Brain microvascular endothelial cell (primary cell): ENCODE measurements around the gene ZGRF1.

ENCODE experiments used
- DNase-seq: peaks from one replicate; pipeline ENCODE4 v3.0.0-alpha.2; 2020
- H3K27ac ChIP-seq: fragments of 250-450 bp; sonication (Bioruptor Pico); 2 replicates; pipeline ENCODE4 v1.5.1; 2020; ENCODE audit warnings: mild to moderate bottlenecking, moderate library complexity
- H3K27me3 ChIP-seq: fragments of 250-450 bp; sonication (Bioruptor Pico); replicated peaks from 2 replicates; pipeline ENCODE4 v1.5.1; 2020; ENCODE audit warnings: mild to moderate bottlenecking
- H3K36me3 ChIP-seq: fragments of 250-450 bp; sonication (Bioruptor Pico); replicated peaks from 2 replicates; pipeline ENCODE4 v1.5.1; 2020; ENCODE audit warnings: mild to moderate bottlenecking
- H3K4me3 ChIP-seq: 2 replicates; pipeline ENCODE4 v1.5.1; 2011; ENCODE audit warnings: low read depth, mild to moderate bottlenecking, control low read depth, low read length, moderate library complexity
- in situ Hi-C: cut with HindIII; loops from 2 replicates; pipeline ENCODE4 v1.10.0; 2017; ENCODE audit warnings: low sequenced_read_pairs, low pct_ligation_motif_present
- TF ChIP-seq, protein P1 (sequence below): IDR thresholded peaks from 2 replicates; pipeline ENCODE4 v1.5.1; 2011; ENCODE audit warnings: low read depth, mild to moderate bottlenecking, moderate library complexity, low read length, control low read depth, inconsistent platforms; ENCODE audit errors: missing control alignments

ZGRF1 gene

DNA sequence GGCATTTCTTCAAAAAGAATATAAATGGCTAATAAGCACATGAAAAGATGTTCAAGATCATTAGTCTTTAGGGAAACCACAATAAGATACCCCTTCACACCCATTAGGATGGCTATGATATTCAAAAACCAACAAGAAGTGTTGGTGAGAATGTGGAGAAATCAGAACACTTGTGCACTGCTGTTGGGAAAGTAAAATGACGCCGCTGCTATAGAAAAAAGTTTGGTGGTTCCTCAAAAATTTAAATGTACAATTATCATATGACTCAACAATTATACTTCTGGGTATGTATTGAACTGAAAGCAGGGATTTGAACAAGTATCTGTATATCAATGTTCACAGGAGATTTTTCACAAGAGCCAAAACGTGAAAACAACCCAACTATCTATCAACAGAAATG is 91.4 kb downstream of the ZGRF1 start:
- TF ChIP-seq, protein P1, sequence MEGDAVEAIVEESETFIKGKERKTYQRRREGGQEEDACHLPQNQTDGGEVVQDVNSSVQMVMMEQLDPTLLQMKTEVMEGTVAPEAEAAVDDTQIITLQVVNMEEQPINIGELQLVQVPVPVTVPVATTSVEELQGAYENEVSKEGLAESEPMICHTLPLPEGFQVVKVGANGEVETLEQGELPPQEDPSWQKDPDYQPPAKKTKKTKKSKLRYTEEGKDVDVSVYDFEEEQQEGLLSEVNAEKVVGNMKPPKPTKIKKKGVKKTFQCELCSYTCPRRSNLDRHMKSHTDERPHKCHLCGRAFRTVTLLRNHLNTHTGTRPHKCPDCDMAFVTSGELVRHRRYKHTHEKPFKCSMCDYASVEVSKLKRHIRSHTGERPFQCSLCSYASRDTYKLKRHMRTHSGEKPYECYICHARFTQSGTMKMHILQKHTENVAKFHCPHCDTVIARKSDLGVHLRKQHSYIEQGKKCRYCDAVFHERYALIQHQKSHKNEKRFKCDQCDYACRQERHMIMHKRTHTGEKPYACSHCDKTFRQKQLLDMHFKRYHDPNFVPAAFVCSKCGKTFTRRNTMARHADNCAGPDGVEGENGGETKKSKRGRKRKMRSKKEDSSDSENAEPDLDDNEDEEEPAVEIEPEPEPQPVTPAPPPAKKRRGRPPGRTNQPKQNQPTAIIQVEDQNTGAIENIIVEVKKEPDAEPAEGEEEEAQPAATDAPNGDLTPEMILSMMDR: no peak
- in situ Hi-C loops: no loop called here
- Histone ChIP-seq H3K27me3 (no peaks in the 10 kb centered on the region), H3K27ac (no peak overlapping the region), H3K36me3 (no peaks in the 10 kb centered on the region), H3K4me3 (no peak overlapping the region)
- no peak for DNase-seq

DNA sequence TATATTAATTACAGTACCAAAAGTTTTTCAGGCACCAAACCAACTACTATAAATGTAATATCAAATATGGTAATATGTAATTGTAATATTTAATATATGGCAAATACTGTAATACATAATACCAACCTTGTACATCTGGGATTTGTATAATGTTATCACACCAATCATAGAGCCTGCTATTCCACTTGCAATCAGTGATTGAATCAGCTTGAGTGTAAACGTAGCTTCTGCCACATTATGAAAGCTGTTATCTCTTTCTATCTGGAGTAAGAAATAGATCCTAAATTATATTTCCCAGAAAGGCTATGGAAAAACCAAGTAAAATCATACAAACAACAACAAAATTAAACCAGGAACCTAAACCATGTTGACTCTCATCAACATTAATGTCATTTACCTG is 96.0 kb downstream of the ZGRF1 start:
- TF ChIP-seq, protein P1: no peak
- no peak for DNase-seq
- in situ Hi-C loops: no loop called here

DNA sequence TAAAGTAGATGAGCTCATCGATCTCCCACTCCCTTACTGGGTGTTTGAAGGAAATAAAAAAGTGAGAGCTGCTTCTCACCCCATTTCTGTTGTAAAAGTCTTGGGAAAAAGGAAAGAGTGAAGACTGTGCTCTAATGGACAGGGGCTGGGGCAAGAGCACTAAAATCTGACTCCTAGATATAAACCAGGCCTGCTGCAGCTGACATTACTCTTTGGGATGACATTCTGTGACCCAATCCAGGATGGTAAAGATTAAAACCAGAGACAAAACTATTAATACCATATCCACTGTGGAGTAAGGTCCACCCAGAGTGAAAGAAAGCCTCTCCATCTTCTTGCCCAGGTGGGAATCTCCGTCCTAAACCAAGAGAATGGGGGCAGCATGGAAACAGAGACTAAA is 100.6 kb downstream of the ZGRF1 start:
- Histone ChIP-seq H3K36me3 (no peaks in the 10 kb centered on the region), H3K4me3 (no peak overlapping the region), H3K27ac (no peak overlapping the region), H3K27me3 (no peaks in the 10 kb centered on the region)
- no peak for DNase-seq
- TF ChIP-seq, protein P1: no peak
- in situ Hi-C loops: no loop called here

More for the DNA sequence above, 96.0 kb downstream of the ZGRF1 start:
- no peak overlapping the region for H3K27ac ChIP-seq
- H3K36me3 ChIP-seq: no peaks in the 10 kb centered on the region
- H3K4me3 ChIP-seq: no peak overlapping the region
- H3K27me3 ChIP-seq: no peaks in the 10 kb centered on the region

DNA sequence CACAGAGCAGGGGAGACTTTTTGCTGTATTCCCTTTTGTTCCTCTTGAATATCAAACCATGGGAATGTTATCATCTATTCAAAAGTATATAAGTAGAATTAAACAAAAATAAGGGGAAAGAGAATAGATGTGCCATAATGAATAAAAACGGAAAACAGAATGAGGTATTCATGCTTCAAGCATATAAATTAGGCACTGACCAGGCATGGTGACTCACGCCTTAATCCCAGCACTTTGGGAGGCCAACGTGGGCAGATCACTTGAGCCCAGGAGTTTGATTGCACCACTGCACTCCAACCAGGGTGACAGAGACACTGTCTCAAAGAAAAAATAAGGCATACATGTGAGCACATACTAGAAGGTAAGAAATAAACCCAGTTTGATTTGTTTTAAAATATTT is 104.4 kb downstream of the ZGRF1 start:
- Histone ChIP-seq H3K4me3 (no peak overlapping the region), H3K36me3 (no peaks in the 10 kb centered on the region), H3K27ac (no peak overlapping the region), H3K27me3 (no peaks in the 10 kb centered on the region)
- in situ Hi-C loops: no loop called here
- no peak for DNase-seq
- TF ChIP-seq, protein P1: no peak

DNA sequence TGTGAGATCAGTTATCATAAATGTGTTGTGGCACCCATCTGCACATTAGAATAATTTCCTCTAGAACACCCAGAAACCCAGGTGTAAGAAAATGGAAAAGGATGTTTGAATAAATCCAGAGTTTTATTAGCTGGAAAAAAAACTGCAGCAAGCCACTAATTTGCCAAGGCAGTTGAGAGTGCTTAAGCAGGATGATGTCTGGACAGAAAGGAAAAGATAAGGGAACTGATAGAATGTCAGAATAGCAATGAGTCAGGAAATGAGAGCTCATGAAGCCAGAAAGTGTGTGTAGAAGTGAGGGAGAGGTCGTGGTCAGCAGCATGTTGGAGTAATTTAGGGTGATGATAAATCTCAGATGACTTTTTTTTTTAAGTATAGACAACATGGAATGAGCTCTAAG is 105.6 kb downstream of the ZGRF1 start:
- Histone ChIP-seq H3K36me3 (no peaks in the 10 kb centered on the region), H3K27me3 (no peaks in the 10 kb centered on the region), H3K27ac (no peak overlapping the region), H3K4me3 (no peak overlapping the region)
- no peak for DNase-seq
- in situ Hi-C loops: no loop called here
- TF ChIP-seq, protein P1: no peak

DNA sequence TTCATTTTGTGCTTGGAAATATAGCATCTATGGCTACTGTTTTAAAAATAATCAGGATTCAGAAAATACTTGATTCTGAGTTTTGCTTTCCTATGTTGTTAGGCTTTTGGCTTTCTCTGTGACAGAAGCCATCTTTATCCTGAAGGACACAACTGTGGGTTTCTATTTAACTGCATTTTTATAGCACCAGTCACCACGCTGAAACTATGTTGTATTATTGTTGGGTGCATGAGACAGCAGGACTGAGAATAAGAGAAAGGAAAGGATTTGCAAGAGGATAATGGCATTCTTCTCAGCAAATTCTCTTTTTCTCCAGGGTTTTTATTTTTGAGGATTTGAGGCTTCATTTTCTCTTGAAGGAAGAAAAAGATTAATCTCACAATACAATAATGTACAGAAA is 110.6 kb downstream of the ZGRF1 start:
- TF ChIP-seq, protein P1: no peak
- Histone ChIP-seq H3K27ac (no peak overlapping the region), H3K27me3 (peaks cover 38% of the 10 kb centered on the region), H3K4me3 (no peak overlapping the region), H3K36me3 (no peaks in the 10 kb centered on the region)
- in situ Hi-C loops: no loop called here
- DNase-seq: peak; percentile 43
